Ectodermal cell (in vitro differentiated cells): ENCODE results near the gene ZFP36.
"Not testable (repeated sequence)": the region's sequence is repeated elsewhere in the genome, so short reads cannot be mapped to it uniquely, and the experiment has no call there.

Experiments used
- H3K27ac ChIP-seq: 2 replicates; pipeline ENCODE4 v1.7.0; 2013; ENCODE audit warnings: mild to moderate bottlenecking, low read depth, low read length; ENCODE audit not compliant: insufficient read depth, poor library complexity, severe bottlenecking
- H3K27me3 ChIP-seq: 2 replicates; pipeline ENCODE4 v1.7.0; 2013; ENCODE audit warnings: mild to moderate bottlenecking, low read length; ENCODE audit not compliant: insufficient read depth, control insufficient read depth, poor library complexity, severe bottlenecking
- H3K36me3 ChIP-seq: one replicate; pipeline ENCODE4 v1.7.0; 2013; ENCODE audit warnings: low read length; ENCODE audit not compliant: control insufficient read depth, insufficient read depth
- H3K4me1 ChIP-seq: one replicate; pipeline ENCODE4 v1.7.0; 2013; ENCODE audit warnings: low read length; ENCODE audit not compliant: control insufficient read depth, insufficient read depth
- H3K4me3 ChIP-seq: 2 replicates; pipeline ENCODE4 v1.7.0; 2013; ENCODE audit warnings: low read depth, low read length, control low read depth; ENCODE audit not compliant: insufficient read depth
- H3K9me3 ChIP-seq: 2 replicates; pipeline ENCODE4 v1.7.0; 2013; ENCODE audit warnings: mild to moderate bottlenecking, low read length, moderate library complexity; ENCODE audit not compliant: control insufficient read depth
- WGBS, 2 experiments: methylation state at CpG; one replicate each; pipeline ENCODE4 v1.1.7; 2013; ENCODE audit warnings: missing lambda C conversion rate in 2 of 2; 5-methylcytosine and 5-hydroxymethylcytosine counted together

ZFP36 gene

GRCh38 chr19:39449116-39449797 lies 42.6 kb downstream of the ZFP36 start:
- WGBS, 2 experiments, result 93 to 94% methylated on average over 8 of the region's 8 CpGs
- Histone ChIP-seq H3K9me3 (no peaks in the 10 kb centered on the region), H3K4me3 (no peak overlapping the region), H3K27me3 (no peaks in the 10 kb centered on the region), H3K36me3 (peaks cover 6% of the 10 kb centered on the region), H3K27ac (no peak overlapping the region), H3K4me1 (peaks cover 8% of the 10 kb centered on the region)

- not testable (repeated sequence) for H3K4me1 ChIP-seq, H3K36me3 ChIP-seq, H3K9me3 ChIP-seq, H3K27ac ChIP-seq, H3K4me3 ChIP-seq, H3K27me3 ChIP-seq
- WGBS, 2 experiments, result 93 to 95% methylated on average over 8 of the region's 8 CpGs
Observed at GRCh38 chr19:39451257-39451656, 44.6 kb downstream of the ZFP36 start.
